GM19238 (cell line): Measurements from ENCODE around the gene SIAH2.
A peak's percentile ranks its signal among the peaks of the same experiment; 100 is the strongest.
"Not testable (repeated sequence)": the region's sequence is repeated elsewhere in the genome, so short reads cannot be mapped to it uniquely, and the experiment has no call there.

ENCODE experiments used
- DNase-seq: peaks from one replicate; pipeline ENCODE4 v3.0.0; 2011; ENCODE audit warnings: low spot score; ENCODE audit not compliant: insufficient read length

The SIAH2 gene, protein sequence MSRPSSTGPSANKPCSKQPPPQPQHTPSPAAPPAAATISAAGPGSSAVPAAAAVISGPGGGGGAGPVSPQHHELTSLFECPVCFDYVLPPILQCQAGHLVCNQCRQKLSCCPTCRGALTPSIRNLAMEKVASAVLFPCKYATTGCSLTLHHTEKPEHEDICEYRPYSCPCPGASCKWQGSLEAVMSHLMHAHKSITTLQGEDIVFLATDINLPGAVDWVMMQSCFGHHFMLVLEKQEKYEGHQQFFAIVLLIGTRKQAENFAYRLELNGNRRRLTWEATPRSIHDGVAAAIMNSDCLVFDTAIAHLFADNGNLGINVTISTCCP

DNA sequence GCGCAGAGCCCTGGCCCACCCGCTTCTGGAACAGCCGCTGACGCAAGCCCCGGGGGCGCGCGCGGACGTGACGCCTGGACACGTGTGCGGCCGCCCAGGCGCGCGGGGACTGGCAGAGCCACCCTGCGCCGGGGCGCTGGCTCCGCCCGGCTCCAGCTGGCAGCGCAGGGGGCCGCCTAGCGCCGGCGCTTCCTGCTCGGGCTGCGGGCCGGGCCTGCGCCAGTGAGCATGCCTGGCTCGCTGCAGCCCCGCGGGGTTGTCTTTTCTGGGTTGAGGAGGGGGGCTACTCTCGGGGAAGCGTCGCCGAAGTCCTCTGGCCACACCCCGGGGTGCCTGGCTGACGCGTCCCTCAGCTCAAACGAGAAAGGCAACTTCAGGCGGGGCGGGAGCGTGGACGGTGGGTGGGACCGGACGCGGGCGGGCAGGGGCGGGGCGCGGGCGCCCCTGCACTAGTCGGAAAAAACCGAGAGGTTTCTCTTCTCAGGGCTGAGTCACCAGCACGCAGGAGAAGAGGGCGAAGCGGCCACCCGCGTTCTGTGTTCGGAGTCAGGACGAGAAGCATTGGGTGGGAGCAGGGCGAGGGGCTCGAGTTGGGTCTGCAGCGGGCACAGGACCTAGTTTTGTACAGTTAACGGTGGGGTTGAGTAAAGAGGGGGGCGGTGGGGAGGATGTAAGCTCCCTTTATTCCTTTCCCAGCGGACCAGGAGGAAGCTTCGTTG is at the start of gene SIAH2:
TSS of gene SIAH2 (minus strand) at position 48 of the 719 bp plus-strand sequence. CDS start 320 bp downstream, outside the sequence.
- peak; percentile 84 for DNase-seq

DNA sequence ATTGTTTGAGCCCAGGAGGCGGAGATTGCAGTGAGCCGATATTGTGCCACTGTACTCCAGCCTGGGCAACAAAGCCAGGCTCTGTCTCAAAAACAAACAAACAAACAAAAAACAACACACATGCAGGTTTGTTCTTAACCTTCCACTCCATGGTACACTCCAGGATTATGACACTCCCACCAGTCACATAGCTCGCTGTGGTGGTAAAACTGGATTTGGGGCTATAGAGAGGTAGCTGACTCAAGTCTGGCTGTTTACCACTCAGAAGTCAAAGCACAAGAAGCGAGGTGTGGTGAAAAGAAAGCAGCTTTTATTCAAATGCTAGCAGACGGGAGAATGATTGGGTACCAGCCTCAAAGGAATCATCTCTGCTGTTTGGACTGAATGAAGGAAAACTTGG is 49.0 kb upstream of the SIAH2 start:
- no peak for DNase-seq

DNA sequence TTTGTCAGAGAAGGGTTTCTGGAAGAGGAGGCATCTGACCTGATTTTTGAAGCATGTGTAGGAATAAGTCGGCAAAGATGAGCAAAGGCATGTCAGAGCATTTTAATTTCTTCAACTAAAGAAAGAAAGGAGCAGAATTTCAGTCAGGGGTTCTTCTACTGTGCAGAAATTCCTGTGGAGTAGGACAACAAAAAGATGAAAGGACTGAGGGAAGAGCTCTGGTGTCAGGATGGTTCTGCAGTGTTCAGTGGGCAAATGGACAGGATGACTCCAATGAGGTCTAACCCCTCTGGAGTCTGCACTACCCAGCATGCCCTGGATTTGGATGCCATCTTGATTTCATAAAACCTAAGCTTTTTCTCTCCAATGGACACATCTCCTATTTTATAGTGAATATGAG is 47.7 kb upstream of the SIAH2 start:
- no peak for DNase-seq

DNA sequence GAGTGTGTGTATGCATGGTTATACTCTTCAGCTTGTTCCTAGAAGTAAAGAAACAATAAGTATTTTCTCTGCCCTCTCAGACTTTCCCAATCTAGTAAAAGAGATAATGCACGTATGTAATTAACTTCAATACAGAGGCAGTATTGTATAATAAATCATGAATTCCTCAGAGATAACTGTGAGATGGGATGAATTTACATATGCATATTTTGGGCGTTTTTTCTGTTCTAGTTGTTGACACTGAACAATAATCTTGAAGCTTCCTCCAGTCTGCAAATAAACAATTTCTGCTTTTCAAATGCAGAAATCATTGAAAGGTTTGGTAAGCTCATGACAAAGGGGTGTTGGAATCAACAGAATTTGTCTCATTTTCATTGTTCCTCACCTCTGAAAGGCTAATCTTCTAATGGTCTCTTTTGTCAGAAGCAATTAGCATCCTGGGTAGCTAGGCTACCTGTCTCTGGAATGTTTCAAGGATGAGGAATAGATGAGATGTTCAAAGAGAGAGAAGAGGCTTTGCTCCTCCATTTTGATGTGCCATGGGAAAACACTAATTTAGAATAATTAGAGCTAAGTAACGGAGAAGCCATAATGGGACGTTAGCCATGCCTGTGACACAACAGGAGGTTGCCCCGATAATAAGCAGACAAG is 43.3 kb upstream of the SIAH2 start:
- no peak for DNase-seq

DNA sequence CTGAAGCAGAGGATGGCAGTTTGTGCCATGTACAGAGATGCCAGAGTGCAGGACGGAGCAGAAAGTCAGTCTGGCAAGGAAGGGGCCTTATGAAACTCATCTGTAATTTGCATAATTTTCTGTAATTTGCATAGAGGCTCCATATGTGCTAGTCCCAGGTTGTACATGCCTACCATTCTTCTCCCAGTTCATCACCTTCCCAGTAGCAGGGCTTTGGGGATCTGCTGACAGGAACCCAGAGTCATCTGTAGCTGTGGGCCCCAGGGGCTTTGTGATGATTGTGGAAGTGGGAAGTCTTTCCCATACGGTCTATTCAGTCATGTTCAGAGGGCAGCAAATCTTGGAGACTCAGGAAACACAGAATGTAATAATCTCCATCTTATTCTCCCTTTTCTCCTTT is 42.4 kb upstream of the SIAH2 start:
- DNase-seq, result no peak

DNA sequence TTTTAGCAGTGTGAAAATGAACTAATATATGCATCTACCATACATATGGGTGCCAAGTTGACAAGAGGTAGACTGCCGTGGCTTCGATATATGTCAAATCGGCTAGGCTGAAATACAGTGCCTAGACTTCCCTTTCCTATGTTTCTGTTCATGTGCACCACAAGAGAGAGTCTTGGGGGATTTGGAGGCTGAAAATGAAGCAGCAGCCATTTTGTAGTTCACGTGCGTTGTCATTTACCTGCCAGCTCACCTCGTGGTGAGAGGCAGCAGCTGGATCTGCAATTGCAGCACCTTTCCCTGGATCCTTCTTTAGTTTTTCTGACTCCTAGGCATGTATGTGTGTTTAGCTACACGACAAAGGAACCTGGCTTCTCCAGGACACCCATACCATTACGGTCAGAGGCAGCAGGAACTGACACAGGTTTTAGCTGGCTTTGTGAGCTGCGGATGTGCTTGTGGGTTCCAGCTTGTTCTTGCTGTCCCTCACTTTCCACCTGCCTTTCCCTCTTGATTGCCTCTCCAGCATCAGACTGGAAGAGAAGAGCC is 40.5 kb upstream of the SIAH2 start:
- DNase-seq, result no peak

DNA sequence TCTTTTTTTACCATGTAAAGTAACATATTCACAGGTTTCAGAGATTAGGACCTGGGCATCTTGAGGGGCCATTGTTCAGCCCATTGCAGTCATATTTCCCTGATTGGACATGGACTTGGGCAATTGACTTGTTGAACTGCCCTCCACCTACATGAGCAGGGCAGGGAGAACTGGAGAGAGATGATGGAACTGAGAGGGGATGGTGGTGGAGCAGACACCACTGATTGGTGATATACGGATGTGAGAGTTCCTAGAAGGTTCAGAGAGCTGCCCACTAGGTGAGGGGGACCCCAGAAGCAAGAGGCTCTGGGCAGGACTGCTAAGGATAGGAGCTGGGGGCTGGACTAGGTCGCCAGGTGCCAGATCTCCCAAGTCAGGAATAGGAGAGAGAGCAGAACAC is 37.8 kb upstream of the SIAH2 start:
- DNase-seq, result no peak

DNA sequence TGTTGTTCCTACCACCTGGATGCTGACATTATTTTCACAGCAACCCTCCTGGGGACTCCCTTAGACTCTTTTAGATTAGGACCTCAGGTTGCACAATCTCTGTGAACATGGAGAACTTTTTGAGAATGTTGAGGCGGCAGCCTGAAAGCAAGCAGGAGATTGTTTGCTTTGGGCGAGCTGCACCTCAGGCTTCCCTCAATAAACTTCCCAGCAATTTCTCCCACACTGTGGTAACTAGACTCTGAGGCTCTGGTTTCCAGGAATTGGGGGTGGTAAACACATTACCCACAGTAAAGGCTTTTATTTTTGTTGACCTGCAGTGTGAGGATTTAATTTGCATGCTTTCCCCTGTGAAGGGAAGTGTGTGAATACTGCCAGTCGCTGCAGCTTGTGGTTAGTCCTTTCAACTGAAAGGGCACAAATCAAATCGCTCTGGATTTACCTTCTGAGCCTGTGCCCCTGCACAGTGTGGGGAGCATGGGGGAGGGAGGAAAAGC is 35.2 kb upstream of the SIAH2 start:
- no peak for DNase-seq

DNA sequence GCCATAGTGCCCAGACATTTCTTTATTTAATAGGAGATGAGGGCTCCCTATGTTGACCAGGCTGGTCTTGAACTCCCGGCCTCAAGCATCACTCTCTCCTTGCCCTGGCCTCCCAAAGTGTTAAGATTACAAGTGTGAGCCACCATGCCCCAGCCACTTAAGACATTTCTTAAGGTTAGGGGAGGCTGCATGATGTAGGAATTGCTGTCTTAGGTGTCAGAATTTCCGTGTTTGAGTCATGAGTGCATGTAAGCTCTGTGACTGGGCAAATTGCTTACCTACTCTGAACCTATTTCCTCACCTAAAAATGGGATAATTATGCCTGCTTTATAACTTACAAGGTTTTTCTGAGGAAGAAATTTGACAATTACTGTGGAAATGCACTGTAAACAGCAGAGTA is 34.2 kb upstream of the SIAH2 start:
- no peak for DNase-seq

DNA sequence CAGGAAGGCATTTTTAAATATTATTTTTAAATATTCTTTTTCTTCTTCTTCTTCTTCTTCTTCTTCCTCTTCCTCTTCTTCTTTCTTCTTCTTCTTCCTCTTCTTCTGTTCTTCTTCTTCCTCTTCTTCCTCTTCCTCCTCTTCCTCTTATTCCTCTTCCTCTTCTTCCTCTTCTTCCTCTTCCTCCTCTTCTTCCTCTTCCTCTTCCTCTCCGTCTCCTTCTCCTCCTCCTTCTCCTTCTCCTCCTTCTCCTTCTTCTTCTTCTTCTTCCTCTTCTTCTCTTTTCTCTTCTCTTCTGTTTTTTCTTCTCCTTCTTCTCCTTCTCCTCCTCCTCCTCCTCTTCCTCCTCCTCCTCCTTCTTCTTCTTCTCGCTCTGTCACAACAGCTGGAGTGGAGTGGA is 33.6 kb upstream of the SIAH2 start:
- not testable (repeated sequence) for DNase-seq

DNA sequence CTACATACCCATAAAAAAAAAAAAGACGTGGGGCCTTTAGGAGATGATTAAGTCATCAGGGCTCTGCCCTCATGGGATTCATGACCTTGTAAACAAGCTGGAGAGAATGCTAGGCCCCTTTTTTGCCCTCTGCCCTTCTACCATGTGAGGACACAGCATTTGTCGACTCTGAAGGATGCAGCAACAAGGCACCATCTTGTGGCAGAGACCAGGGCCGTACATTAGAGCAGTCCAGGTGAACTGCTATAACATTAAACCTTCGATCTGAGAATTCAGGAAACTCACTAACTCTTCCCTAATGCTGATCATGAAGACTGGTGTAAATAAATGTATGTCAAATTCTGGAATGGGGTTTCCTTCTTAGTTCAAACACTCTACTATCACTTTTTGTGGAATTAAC is 30.7 kb upstream of the SIAH2 start:
- DNase-seq, result no peak

DNA sequence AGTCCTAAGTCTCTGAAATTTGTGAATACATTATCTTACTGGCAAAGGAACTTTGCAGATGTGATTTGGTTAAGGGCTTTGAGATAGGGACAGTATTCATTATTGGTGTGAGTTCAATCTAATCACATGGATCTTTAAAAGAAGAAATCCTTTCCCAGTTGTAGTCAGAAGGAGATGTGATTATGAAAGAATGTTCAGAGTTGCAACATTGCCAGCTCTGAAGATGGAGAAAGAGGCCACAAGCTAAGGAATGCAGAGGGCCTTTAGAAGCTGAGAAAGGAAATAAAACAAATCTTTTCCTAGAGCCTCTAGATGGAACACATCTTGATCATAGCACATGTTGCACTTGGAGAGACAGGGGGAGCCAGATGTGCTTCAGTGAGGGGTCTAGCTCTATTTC is 27.7 kb upstream of the SIAH2 start:
- DNase-seq, result no peak

DNA sequence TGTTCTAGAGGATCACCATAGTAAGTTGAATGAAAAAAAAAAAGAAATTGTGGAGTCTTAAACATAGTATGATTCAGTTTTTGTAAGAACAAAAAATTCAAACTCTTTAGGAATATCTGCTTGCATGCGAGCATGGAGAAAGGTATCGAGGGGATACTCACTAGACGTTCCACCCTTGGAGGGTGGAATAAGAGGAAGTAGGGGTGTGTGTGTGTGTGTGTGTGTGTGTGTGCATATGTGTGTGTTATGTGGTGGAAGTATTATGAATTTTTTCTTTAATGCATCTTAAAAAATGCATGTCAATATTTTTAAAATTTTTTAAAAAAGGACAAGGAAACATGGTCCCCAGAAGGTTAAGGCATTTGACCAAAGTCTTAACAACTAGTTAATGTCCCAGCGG is 26.5 kb upstream of the SIAH2 start:
- DNase-seq, result no peak

DNA sequence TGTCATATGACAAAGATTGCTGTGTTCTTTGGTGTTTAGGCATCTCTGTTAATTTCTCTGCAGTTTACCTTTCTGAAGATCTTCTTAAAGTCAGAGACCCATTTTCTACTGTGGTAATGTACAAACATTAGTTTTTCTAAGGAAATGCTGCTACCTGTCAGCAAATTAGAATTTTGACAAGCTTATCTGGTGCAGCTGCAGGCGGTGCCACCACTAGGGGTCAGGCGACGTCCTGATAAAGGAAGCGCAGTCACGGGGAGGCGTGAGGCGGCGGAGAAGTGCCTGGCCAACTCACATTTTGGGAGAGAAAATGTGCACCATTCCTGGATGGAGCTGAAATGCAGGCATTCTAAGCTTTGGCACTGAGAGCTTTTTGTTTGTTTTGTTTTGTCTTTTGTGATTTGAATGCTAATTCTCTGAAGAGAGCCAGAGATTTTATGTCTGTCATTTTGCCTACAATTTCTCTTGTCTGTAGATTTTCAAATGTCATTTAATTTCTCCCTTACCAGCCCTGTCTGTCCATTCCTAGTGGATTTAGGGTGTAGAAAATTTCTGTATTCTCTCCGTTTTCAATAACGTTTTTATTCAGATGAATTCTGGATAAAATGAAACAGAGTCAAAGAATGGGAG is 24.9 kb upstream of the SIAH2 start:
- peak; percentile 41 for DNase-seq

DNA sequence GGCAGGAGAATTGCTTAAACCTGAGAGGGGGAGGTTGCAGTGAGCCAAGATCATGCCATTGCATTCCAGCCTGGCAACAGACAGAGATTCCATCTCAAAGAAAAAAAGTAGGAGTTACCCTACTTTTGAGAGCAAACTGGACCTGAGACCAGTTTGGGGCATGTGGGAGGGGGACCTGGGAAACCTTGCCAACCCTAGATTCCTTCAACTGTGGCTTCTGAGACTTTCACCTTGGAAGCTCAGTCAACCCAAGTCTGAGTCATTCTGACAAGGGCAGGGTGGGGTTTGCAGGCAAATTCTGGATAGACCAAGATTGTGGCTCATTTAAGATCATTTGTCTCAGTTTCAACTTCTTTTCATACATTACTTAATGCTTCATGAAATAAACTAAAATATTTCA is 23.8 kb upstream of the SIAH2 start:
- DNase-seq, result no peak

DNA sequence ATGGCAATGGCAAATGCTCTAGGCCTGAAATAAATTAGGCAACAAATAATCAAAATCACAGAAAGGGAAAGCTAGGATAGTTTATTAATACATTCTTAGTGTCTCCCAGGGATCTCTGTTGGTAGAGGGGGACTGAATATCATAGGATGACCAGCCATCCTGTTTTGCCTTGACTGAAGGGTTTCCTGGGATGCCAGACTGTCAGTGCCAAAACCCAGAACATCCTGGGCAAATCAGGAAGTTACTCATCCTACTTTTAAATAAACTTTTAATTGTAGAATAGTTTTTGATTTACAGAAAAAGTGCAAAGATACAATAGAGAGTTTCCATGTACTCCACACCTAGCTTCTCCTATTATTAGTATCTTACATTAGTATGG is 21.8 kb upstream of the SIAH2 start:
- DNase-seq, result no peak

DNA sequence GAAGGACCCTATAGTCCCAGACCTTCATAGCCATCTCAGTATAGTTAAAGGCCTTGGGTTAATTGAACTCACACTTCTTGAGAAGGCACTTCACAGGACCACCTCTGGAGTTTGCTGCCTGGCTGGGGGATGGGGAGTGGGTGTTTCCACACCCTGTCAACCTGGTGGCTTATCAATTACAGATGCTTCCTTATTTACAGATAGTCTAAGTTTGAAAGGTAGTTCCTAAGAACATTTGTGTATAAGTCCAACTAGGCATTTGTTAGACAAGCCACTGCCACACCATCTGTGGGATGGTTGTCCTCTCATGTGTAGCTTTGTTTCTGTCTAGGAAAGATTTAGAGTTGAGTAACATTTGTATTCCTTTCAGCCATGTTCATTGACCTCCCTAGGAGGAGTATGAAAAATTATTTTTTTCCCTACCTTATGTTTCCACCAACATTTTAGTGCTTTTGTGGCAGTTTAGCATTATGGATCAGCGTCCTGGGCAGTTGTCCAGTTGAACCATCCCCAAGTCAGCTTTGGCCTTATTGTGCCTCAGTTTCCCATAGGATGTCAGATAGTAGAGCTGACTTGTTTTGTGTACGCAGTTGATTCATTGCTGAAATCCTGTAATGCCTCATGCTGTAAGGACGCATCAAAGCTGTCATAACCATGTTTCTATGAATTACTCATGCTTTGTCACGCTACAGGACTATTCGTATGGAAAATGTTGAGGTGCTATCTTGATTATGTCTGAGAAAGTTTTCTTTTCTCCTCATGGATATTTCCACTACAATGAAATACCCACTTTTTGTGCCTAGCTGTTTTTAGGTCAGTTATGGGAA is 21.2 kb upstream of the SIAH2 start:
- no peak for DNase-seq

DNA sequence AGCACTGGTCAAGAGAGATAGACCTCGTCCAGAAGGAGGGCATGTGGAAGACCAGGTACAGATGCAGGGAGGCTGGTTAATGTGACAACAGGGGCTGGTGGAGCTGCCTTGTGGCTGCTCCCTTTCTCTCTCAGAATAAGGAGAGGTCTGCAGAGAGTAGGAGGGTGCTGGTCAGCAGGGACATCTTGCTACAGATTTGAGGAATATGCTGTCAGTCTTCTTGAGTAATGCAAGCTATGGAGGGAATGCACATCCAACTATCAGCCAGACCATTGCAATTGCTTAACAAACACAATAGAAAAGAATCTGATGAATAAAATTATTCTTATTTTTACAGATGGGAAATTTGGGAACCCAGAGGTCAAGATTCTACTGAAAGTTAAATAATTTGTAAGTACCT is 20.3 kb upstream of the SIAH2 start:
- DNase-seq, result no peak

DNA sequence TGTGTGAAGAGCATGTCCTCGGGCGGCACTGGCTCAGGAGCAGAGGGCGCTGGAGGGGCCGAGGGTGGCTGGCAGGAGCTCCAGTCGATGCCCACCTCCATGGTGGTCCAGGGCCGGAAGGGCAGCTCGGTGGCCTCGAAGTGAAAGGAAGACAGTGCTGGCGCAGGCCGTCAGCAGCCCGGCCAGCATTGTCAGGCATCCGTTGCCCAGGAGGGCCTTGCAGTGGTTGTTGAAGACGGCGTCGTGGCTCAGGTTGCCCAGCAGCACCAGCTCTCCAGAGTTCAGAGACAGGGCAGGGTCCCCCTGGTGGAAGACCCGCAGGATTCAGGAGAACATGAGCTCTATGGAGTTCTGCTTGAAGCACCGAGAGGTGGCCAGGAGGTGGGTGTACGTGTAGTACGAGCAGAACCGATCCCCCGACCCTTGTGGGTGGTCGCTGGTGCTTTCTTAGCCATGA is 16.5 kb upstream of the SIAH2 start:
- DNase-seq, result no peak

DNA sequence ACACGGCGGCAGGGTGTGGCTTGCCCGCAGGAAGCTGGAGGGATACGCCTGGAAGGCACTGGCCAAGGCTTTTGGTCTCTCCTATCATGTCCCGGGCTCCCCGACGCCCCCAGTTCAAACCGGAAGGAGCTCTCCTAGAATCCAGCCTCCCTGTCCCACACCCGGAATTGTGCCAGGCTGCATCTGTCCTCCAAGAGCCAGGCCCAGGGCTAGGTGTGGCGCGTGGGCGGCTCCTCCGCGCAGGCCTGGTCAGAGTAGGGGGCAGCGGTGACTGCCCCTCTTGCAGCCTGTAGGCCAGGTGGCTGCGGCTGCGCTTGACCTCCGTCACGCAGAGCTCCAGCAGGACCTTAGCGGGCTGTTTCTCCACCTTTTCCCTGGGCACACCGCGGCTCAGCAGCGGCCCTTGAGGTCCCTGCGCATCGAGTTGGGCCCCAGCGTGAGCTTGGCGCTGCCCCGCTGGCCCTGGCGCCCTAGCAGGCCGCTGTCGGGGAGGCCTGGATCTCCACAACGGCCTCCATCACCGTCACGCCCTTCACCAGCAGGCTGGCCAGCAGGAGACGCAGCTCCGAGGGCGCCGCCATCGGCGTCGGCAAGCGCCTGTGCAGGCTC is 15.9 kb upstream of the SIAH2 start:
- no peak for DNase-seq
